ENCODE results near the gene ACVR1C.

ACVR1C gene

GRCh38 chr2:157492189-157492773 lies 136.4 kb downstream of the ACVR1C start:
- no peak overlapping the region for H4K8ac ChIP-seq (ENCODE audit: low read depth, low read length)
- H3K23ac ChIP-seq (ENCODE audit: low read length), result no peak overlapping the region
- no peak overlapping the region for H4K12ac ChIP-seq (ENCODE audit: low read depth, low read length)
- no peak overlapping the region for H2AK5ac ChIP-seq (ENCODE audit: low read length)
- H2BK12ac ChIP-seq (ENCODE audit: low read length), result no peak overlapping the region
- no peaks in the 10 kb centered on the region for H3K4me1 ChIP-seq (ENCODE audit: control insufficient read depth in 1 of 2, insufficient read depth in 2 of 2, low read length in 2 of 2)
- no peak overlapping the region for H3K14ac ChIP-seq (ENCODE audit: low read length)
- no peaks in the 10 kb centered on the region for H3K27me3 ChIP-seq (ENCODE audit: insufficient read depth, low read length)
- no peak overlapping the region for H3K4me2 ChIP-seq (ENCODE audit: low read length)
- no peaks in the 10 kb centered on the region for H3K79me1 ChIP-seq (ENCODE audit: low read length)
- H2AFZ ChIP-seq (ENCODE audit: insufficient read depth, low read length, poor library complexity), result no peak overlapping the region
- H3K36me3 ChIP-seq (ENCODE audit: control insufficient read depth in 1 of 2, insufficient read depth in 2 of 2, low read length in 2 of 2), result no peaks in the 10 kb centered on the region
- H3K79me2 ChIP-seq (ENCODE audit: control insufficient read depth, insufficient read depth, low read length, poor library complexity), result no peaks in the 10 kb centered on the region
- no peak overlapping the region for H2BK5ac ChIP-seq (ENCODE audit: low read depth, low read length, poor library complexity)
- no peak overlapping the region for H2BK120ac ChIP-seq (ENCODE audit: insufficient read depth, low read length, poor library complexity)
- no peaks in the 10 kb centered on the region for H3K9me3 ChIP-seq (ENCODE audit: insufficient read depth, low read depth, low read length)
- H3K9ac ChIP-seq (ENCODE audit: low read length), result no peak overlapping the region
- DNase-seq, result peak; percentile 55 to 82
- WGBS (ENCODE audit: extremely low coverage, insufficient coverage, insufficient read length), result no CpG with 5 or more reads among the region's 5 CpGs
- H3K4me3 ChIP-seq (ENCODE audit: low read depth, low read length), result no peak overlapping the region
- H3K27ac ChIP-seq (ENCODE audit: low read depth, low read length), result no peak overlapping the region
- H3K18ac ChIP-seq (ENCODE audit: low read length), result no peak overlapping the region
- H3K4ac ChIP-seq (ENCODE audit: low read depth, low read length), result no peak overlapping the region
- no peak overlapping the region for H4K91ac ChIP-seq (ENCODE audit: low read depth, low read length)

- Histone ChIP-seq H3K18ac (ENCODE audit: low read length) (no peak overlapping the region), H3K79me1 (ENCODE audit: low read length) (no peaks in the 10 kb centered on the region), H2AFZ (ENCODE audit: insufficient read depth, low read length, poor library complexity) (no peak overlapping the region), H2BK12ac (ENCODE audit: low read length) (no peak overlapping the region), H4K8ac (ENCODE audit: low read depth, low read length) (no peak overlapping the region), H2BK120ac (ENCODE audit: insufficient read depth, low read length, poor library complexity) (no peak overlapping the region), H3K4me3 (ENCODE audit: low read depth, low read length) (no peak overlapping the region), H3K4me2 (ENCODE audit: low read length) (no peak overlapping the region), H3K79me2 (ENCODE audit: control insufficient read depth, insufficient read depth, low read length, poor library complexity) (no peaks in the 10 kb centered on the region), H3K27ac (ENCODE audit: low read depth, low read length) (no peak overlapping the region), H2BK5ac (ENCODE audit: low read depth, low read length, poor library complexity) (no peak overlapping the region), H3K36me3 (ENCODE audit: control insufficient read depth in 1 of 2, insufficient read depth in 2 of 2, low read length in 2 of 2) (no peaks in the 10 kb centered on the region), H2AK5ac (ENCODE audit: low read length) (no peak overlapping the region), H3K4me1 (ENCODE audit: control insufficient read depth in 1 of 2, insufficient read depth in 2 of 2, low read length in 2 of 2) (no peaks in the 10 kb centered on the region), H3K9ac (ENCODE audit: low read length) (no peak overlapping the region), H4K12ac (ENCODE audit: low read depth, low read length) (no peak overlapping the region), H3K14ac (ENCODE audit: low read length) (no peak overlapping the region), H3K27me3 (ENCODE audit: insufficient read depth, low read length) (no peaks in the 10 kb centered on the region), H3K9me3 (ENCODE audit: insufficient read depth, low read depth, low read length) (no peaks in the 10 kb centered on the region), H3K23ac (ENCODE audit: low read length) (no peak overlapping the region), H4K91ac (ENCODE audit: low read depth, low read length) (no peak overlapping the region), H3K4ac (ENCODE audit: low read depth, low read length) (no peak overlapping the region)
- DNase-seq, result no peak
- WGBS (ENCODE audit: extremely low coverage, insufficient coverage, insufficient read length), result no CpG with 5 or more reads among the region's 1 CpG
These were observed 138.7 kb downstream of the ACVR1C start for GRCh38 chr2:157489983-157490382.

- no peak overlapping the region for H3K27ac ChIP-seq (ENCODE audit: low read depth, low read length)
- H2BK5ac ChIP-seq (ENCODE audit: low read depth, low read length, poor library complexity), result no peak overlapping the region
- no peak overlapping the region for H3K4me2 ChIP-seq (ENCODE audit: low read length)
- H4K8ac ChIP-seq (ENCODE audit: low read depth, low read length), result no peak overlapping the region
- no peak overlapping the region for H2BK120ac ChIP-seq (ENCODE audit: insufficient read depth, low read length, poor library complexity)
- no peak overlapping the region for H3K4ac ChIP-seq (ENCODE audit: low read depth, low read length)
- H2AK5ac ChIP-seq (ENCODE audit: low read length), result no peak overlapping the region
- no peak overlapping the region for H2BK12ac ChIP-seq (ENCODE audit: low read length)
- H3K9ac ChIP-seq (ENCODE audit: low read length), result no peak overlapping the region
- H3K23ac ChIP-seq (ENCODE audit: low read length), result peak overlapping the region; percentile 90
- no peaks in the 10 kb centered on the region for H3K9me3 ChIP-seq (ENCODE audit: insufficient read depth, low read depth, low read length)
- no peak overlapping the region for H3K4me3 ChIP-seq (ENCODE audit: low read depth, low read length)
- no peak overlapping the region for H3K14ac ChIP-seq (ENCODE audit: low read length)
- H3K36me3 ChIP-seq (ENCODE audit: control insufficient read depth in 1 of 2, insufficient read depth in 2 of 2, low read length in 2 of 2), result no peaks in the 10 kb centered on the region
- no peak overlapping the region for H2AFZ ChIP-seq (ENCODE audit: insufficient read depth, low read length, poor library complexity)
- DNase-seq, result no peak
- no peaks in the 10 kb centered on the region for H3K79me1 ChIP-seq (ENCODE audit: low read length)
- H3K27me3 ChIP-seq (ENCODE audit: insufficient read depth, low read length), result no peaks in the 10 kb centered on the region
- H4K12ac ChIP-seq (ENCODE audit: low read depth, low read length), result no peak overlapping the region
- no peak overlapping the region for H3K18ac ChIP-seq (ENCODE audit: low read length)
- H4K91ac ChIP-seq (ENCODE audit: low read depth, low read length), result no peak overlapping the region
- no CpG with 5 or more reads among the region's 3 CpGs for WGBS (ENCODE audit: extremely low coverage, insufficient coverage, insufficient read length)
- no peaks in the 10 kb centered on the region for H3K79me2 ChIP-seq (ENCODE audit: control insufficient read depth, insufficient read depth, low read length, poor library complexity)
- no peaks in the 10 kb centered on the region for H3K4me1 ChIP-seq (ENCODE audit: control insufficient read depth in 1 of 2, insufficient read depth in 2 of 2, low read length in 2 of 2)
These were observed 139.8 kb downstream of the ACVR1C start for GRCh38 chr2:157488877-157489276.

- H3K4ac ChIP-seq (ENCODE audit: low read depth, low read length), result no peak overlapping the region
- H2BK5ac ChIP-seq (ENCODE audit: low read depth, low read length, poor library complexity), result no peak overlapping the region
- H3K9ac ChIP-seq (ENCODE audit: low read length), result no peak overlapping the region
- no peak overlapping the region for H3K23ac ChIP-seq (ENCODE audit: low read length)
- H3K4me2 ChIP-seq (ENCODE audit: low read length), result no peak overlapping the region
- no peak for DNase-seq
- no peaks in the 10 kb centered on the region for H3K4me1 ChIP-seq (ENCODE audit: control insufficient read depth in 1 of 2, insufficient read depth in 2 of 2, low read length in 2 of 2)
- no peak overlapping the region for H2AK5ac ChIP-seq (ENCODE audit: low read length)
- H2BK12ac ChIP-seq (ENCODE audit: low read length), result no peak overlapping the region
- no peak overlapping the region for H4K91ac ChIP-seq (ENCODE audit: low read depth, low read length)
- no peak overlapping the region for H3K18ac ChIP-seq (ENCODE audit: low read length)
- H3K79me1 ChIP-seq (ENCODE audit: low read length), result no peaks in the 10 kb centered on the region
- H3K79me2 ChIP-seq (ENCODE audit: control insufficient read depth, insufficient read depth, low read length, poor library complexity), result no peaks in the 10 kb centered on the region
- no peak overlapping the region for H2BK120ac ChIP-seq (ENCODE audit: insufficient read depth, low read length, poor library complexity)
- no peak overlapping the region for H3K4me3 ChIP-seq (ENCODE audit: low read depth, low read length)
- no peaks in the 10 kb centered on the region for H3K36me3 ChIP-seq (ENCODE audit: control insufficient read depth in 1 of 2, insufficient read depth in 2 of 2, low read length in 2 of 2)
- no peak overlapping the region for H4K8ac ChIP-seq (ENCODE audit: low read depth, low read length)
- no peak overlapping the region for H4K12ac ChIP-seq (ENCODE audit: low read depth, low read length)
- no peaks in the 10 kb centered on the region for H3K27me3 ChIP-seq (ENCODE audit: insufficient read depth, low read length)
- no peak overlapping the region for H2AFZ ChIP-seq (ENCODE audit: insufficient read depth, low read length, poor library complexity)
- no peak overlapping the region for H3K27ac ChIP-seq (ENCODE audit: low read depth, low read length)
- H3K14ac ChIP-seq (ENCODE audit: low read length), result no peak overlapping the region
- no CpG with 5 or more reads among the region's 3 CpGs for WGBS (ENCODE audit: extremely low coverage, insufficient coverage, insufficient read length)
- no peaks in the 10 kb centered on the region for H3K9me3 ChIP-seq (ENCODE audit: insufficient read depth, low read depth, low read length)
These were observed 140.9 kb downstream of the ACVR1C start for GRCh38 chr2:157487747-157488146.

Measured in trophoblast cell (in vitro differentiated cells and primary cell).